Measurements from ENCODE around the gene MPPED1.
A peak's percentile ranks its signal among the peaks of the same experiment; 100 is the strongest.

Gene MPPED1

GRCh38 chr22:43476751-43477725 is 65.2 kb downstream of the MPPED1 start:
- no peak for DNase-seq (ENCODE audit: low spot score)

GRCh38 chr22:43477966-43478365 is 66.2 kb downstream of the MPPED1 start:
- no peak for DNase-seq (ENCODE audit: low spot score)

GRCh38 chr22:43478621-43479300 is 66.9 kb downstream of the MPPED1 start:
- no peak for DNase-seq (ENCODE audit: low spot score)

GRCh38 chr22:43479301-43479950 is 67.6 kb downstream of the MPPED1 start:
- no peak for DNase-seq (ENCODE audit: low spot score)

- no peak for DNase-seq (ENCODE audit: low spot score)
Measured at GRCh38 chr22:43479962-43480361, 68.1 kb downstream of the MPPED1 start.

GRCh38 chr22:43481568-43482317 is 69.9 kb downstream of the MPPED1 start:
- DNase-seq (ENCODE audit: low spot score) = peak; percentile 54

GRCh38 chr22:43482318-43482625 is 70.5 kb downstream of the MPPED1 start:
- no peak for DNase-seq (ENCODE audit: low spot score)

- DNase-seq (ENCODE audit: low spot score) = no peak
Measured at GRCh38 chr22:43483266-43483665, 71.5 kb downstream of the MPPED1 start.

GRCh38 chr22:43483669-43484068 is 71.9 kb downstream of the MPPED1 start:
- no peak for DNase-seq (ENCODE audit: low spot score)

- DNase-seq (ENCODE audit: low spot score) = no peak
Measured at GRCh38 chr22:43484227-43484626, 72.4 kb downstream of the MPPED1 start.

- DNase-seq (ENCODE audit: low spot score) = no peak
Measured at GRCh38 chr22:43485502-43486089, 73.8 kb downstream of the MPPED1 start.

- no peak for DNase-seq (ENCODE audit: low spot score)
Measured at GRCh38 chr22:43487311-43488030, 75.7 kb downstream of the MPPED1 start.

- no peak for DNase-seq (ENCODE audit: low spot score)
Measured at GRCh38 chr22:43488031-43488866, 76.4 kb downstream of the MPPED1 start.

GRCh38 chr22:43488937-43489336 is 77.1 kb downstream of the MPPED1 start:
- no peak for DNase-seq (ENCODE audit: low spot score)

- no peak for DNase-seq (ENCODE audit: low spot score)
Measured at GRCh38 chr22:43490311-43490710, 78.5 kb downstream of the MPPED1 start.

- no peak for DNase-seq (ENCODE audit: low spot score)
Measured at GRCh38 chr22:43491177-43491576, 79.4 kb downstream of the MPPED1 start.

- no peak for DNase-seq (ENCODE audit: low spot score)
Measured at GRCh38 chr22:43491737-43492136, 79.9 kb downstream of the MPPED1 start.

GRCh38 chr22:43493297-43493696 is 81.5 kb downstream of the MPPED1 start:
- no peak for DNase-seq (ENCODE audit: low spot score)

GRCh38 chr22:43497956-43498855 is 86.4 kb downstream of the MPPED1 start:
- no peak for DNase-seq (ENCODE audit: low spot score)

Data from NAMALWA (cell line).